ENCODE results near the gene OLA1.

OLA1 gene

GRCh38 chr2:174117951-174118930 lies 130.1 kb downstream of the OLA1 start:
- peak; percentile 29 for DNase-seq

- DNase-seq: no peak
Measured at GRCh38 chr2:174112073-174112472, 136.3 kb downstream of the OLA1 start.

DNA sequence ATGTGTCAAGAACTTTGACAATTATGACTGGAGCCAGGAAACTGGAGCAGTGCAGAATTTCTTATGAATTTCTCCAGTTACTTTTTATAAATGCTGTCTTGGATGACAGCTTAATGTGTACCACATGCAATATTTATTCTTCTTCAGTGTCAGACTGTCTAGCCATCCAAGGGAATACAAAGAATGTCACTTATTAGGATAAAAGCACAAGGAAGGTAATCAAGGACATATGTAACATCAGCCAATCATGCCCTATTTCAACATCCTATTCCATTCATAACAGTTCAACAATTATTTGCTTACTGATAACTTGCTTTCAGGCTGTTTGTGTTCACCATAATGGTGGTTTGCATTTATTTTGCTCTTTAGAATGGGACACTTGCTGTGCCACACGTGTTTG lies 139.8 kb downstream of the OLA1 start:
- no peak for DNase-seq

- DNase-seq: no peak
Measured at GRCh38 chr2:174106736-174107135, 141.6 kb downstream of the OLA1 start.

DNA sequence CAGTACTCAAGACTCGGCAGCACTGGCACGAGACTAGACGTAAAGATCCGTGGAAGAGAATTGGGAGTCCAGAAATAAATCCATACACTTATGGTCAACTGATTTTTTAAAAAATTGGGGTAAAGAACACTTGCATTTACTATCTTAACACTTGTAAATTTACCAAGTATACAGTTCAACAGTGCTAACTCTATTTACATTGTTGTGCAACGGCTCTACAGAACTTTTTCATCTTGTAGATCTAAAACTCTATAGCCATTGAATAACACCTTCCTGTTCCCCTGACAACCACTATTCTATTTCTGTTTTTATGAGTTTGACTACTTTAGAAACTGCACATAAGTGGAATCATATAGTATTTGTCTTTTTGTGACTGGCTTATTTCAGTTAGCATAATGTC lies 153.8 kb downstream of the OLA1 start:
- DNase-seq: no peak

- no peak for DNase-seq
Measured at GRCh38 chr2:174090476-174090875, 157.9 kb downstream of the OLA1 start.

DNA sequence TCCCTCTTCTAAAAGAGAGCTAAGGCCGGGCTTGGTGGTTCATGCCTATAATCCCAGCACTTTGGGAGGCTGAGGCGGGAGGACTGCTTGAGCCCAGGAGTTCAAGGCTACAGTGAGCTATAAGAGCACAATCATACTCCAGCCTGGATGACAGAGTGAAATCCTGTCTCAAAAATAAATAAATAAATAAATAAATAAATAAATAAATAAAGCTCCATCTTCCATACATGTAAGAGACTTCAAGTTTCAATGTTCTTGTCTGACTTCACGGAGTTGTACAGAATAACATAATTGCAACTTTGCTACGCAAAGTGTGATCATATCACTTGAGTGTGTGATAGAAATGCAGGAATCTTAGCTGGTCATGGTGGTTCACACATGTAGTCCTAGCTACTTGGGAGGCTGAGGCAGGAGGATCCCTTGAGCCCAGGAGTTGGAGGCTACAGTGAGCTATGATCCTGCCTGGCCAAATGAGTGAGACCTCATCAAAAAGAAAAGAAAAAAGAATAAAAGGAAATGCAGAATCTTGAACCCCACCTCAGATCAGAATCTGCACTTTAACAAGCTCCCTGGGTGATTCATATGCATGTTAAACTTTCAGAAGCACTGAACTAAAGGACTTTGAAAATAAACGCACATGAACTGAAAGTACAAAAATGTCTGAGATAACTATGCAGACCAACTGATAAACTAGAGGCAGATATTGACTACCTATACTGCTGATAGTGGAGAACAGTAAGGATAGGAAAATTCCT lies 159.4 kb downstream of the OLA1 start:
- no peak for DNase-seq

DNA sequence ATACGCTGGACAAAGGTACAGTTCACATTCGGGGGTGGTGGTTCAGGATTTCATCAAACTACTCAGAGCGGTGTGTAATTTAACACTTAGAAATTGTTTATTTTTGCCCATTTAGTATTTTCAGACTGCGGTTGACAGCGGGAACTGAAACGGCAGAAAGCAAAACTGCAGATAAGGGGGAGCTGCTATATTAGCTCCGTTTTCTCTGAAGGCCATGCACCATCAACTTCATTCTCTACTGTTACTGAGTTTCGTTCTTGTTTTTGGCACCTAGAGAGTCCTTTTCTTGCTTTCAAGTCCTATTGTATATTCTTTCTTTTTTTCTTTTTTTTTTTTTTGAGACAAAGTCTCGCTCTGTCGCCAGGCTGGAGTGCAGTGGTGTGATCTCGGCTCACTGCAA lies 161.6 kb downstream of the OLA1 start:
- DNase-seq: no peak

DNA sequence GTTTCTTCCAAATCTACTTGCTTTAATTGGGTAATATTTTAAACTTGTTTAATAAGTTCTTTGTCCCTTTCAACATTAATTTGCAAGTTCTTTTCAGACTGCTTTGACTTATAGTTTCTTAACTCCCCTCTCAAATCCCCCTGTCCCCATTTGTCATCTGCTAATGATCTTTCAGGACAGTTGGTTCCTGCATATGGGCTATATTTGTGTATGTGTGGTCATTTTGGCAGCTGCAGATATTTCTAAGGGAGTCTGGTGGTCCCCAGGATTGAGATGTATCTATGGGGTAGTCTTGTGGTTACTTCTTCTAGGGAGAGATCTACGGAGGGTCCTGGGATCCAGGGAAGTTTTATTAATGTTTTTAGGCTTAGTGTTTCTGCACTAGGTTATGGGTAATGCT lies 162.6 kb downstream of the OLA1 start:
- DNase-seq: no peak

GRCh38 chr2:174083843-174084458 lies 164.4 kb downstream of the OLA1 start:
- no peak for DNase-seq

- no peak for DNase-seq
Measured at GRCh38 chr2:174080672-174081121, 167.6 kb downstream of the OLA1 start.

GRCh38 chr2:174078275-174078674 lies 170.1 kb downstream of the OLA1 start:
- DNase-seq: no peak

DNA sequence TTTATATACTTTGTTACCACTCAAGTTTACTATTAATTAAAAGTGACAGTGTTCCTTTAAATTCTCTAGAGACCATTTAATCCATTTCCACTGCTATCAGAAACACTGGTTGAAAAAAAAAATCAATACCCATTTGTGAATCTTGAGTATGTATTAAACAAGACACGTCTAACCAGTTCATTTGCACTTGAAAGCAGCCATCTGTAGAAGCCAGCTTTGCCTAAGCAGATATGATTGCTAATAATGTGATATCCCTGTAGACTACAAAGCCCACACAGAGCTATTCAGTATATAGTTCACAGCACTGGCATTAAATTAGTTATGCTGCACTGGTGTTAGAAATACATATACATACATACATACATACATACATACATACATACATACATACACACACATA lies 171.4 kb downstream of the OLA1 start:
- no peak for DNase-seq

DNA sequence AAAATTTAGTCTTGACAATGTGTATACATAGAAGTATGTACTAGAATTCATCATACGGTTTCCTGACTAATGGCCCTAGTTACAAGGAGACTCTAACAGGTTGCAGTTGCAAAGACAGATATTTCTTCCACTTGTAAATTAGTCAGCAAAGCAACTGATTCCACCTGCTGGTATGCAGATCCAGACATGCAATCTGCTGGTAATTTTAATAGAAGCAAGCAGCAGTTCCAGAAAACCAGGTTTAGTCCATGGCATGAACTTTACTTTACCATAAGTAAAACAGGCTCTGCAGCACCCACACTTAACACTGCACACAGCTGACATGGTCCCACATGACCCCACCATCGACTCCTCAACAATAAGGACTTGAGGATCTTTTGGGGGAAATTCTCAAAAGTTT lies 172.3 kb downstream of the OLA1 start:
- DNase-seq: no peak

GRCh38 chr2:174074831-174075230 lies 173.5 kb downstream of the OLA1 start:
- DNase-seq: peak; percentile 90

DNA sequence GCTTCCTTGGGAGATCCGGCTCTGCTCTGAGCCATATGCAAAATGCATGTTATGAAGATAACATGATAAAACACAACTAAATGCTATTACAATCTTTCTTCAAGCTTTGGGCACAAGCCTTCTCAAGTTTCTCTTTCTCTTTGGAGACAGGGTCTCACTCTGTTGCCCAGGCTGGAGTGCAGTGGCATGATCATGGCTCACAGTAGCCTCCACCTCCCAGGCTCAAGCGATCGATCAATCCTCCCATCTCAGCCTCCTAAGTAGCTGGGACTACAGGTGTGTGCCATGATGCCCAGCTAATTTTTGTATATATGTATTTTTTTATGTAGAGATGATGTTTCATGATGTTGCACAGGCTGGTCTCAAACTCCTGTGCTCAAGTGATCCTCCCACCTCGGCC lies 175.5 kb downstream of the OLA1 start:
- DNase-seq: no peak

- peak; percentile 9 for DNase-seq
Measured at GRCh38 chr2:174072069-174072468, 176.3 kb downstream of the OLA1 start.

- DNase-seq: no peak
Measured at GRCh38 chr2:174071321-174071720, 177.0 kb downstream of the OLA1 start.

- no peak for DNase-seq
Measured at GRCh38 chr2:174070281-174070680, 178.1 kb downstream of the OLA1 start.

DNA sequence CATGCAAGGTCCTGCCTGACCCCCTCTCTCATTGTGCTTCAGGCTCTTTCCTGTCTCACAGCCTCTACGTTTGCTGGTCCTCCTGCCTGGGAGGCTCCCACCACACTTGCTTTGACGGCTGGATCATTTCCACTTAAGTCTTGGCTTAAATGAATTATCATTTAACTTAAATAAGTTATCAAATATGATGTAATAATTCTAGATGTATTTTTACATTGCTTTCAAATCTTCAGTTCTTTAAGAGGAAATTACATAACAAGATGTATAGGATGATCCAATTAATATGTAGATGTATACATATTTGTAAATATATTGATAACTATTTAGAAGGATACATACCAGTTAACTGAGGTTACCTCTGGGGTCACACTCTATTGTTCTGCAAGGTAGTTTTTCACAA lies 180.5 kb downstream of the OLA1 start:
- DNase-seq: no peak

GRCh38 chr2:174066871-174067270 lies 181.5 kb downstream of the OLA1 start:
- no peak for DNase-seq

GRCh38 chr2:174063492-174064092 lies 184.7 kb downstream of the OLA1 start:
- DNase-seq: no peak

GRCh38 chr2:174062934-174063333 lies 185.4 kb downstream of the OLA1 start:
- DNase-seq: no peak

Data from hematopoietic multipotent progenitor cell treated with erythropoietin and hydrocortisone succinate and interleukin-3 and kit ligand, for 8 days (in vitro differentiated cells).